Measurements from ENCODE around the gene PGPEP1.

- TF ChIP-seq SIN3A (IDR thresholded peaks at IDR 0.05; ENCODE audit: low read depth, low read length) (no peak), TAF1 (IDR thresholded peaks at IDR 0.05; ENCODE audit: borderline replicate concordance, low read depth, low read length) (no peak), SP1 (IDR thresholded peaks at IDR 0.05; ENCODE audit: low read depth, low read length) (no peak), YY1 (IDR thresholded peaks at IDR 0.05; ENCODE audit: low read depth, low read length) (no peak), CTCF (IDR thresholded peaks at IDR 0.05 in 2 of 3, conservative IDR thresholded peaks at IDR 0.05 in 1 of 3; ENCODE audit: control insufficient read depth in 2 of 3, extremely low read depth in 1 of 3, insufficient read depth in 1 of 3, low read depth in 3 of 3, low read length in 3 of 3) (no peak), MLLT1 (IDR thresholded peaks at IDR 0.05) (no peak), JUND (IDR thresholded peaks at IDR 0.05; ENCODE audit: low read depth, low read length) (no peak), ZBTB40 (IDR thresholded peaks at IDR 0.05; ENCODE audit: borderline replicate concordance) (no peak)
Measured at GRCh38 chr19:18418029-18418482, 77.7 kb downstream of the PGPEP1 start.
